Astrocyte (in vitro differentiated cells and primary cell): ENCODE data around the gene SCAMP4.

Source experiments
- EZH2 ChIP-seq: IDR thresholded peaks from 2 replicates; pipeline ENCODE4 v1.6.1; 2012; ENCODE audit warnings: mild to moderate bottlenecking, low read length, inconsistent platforms; ENCODE audit not compliant: insufficient read depth
- TF ChIP-seq, protein P1 (sequence below): IDR thresholded peaks from 2 replicates; pipeline ENCODE4 v1.5.1; 2011; ENCODE audit warnings: low read depth, mild to moderate bottlenecking, inconsistent platforms, low read length, moderate library complexity; ENCODE audit not compliant: insufficient read depth

DNA sequence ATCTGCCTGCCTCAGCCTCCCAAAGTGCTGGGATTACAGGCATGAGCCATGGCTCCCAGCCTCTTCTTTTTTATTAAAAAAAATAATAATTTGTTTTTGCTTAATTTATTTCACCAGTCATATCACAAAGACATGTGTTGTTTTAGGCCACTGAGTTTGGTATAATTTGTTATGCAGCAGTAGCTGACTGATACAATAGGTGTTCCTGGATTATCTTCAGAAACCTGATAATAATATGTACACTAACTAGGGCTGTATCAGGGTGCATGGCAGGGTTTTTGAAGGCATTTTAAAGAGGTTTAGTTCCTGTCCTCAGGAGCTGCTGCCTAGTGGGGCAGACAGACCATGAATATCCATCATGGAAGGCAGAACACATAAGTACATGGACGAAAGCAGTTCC, 26.2 kb downstream of the SCAMP4 start:
- TF ChIP-seq, protein P1, sequence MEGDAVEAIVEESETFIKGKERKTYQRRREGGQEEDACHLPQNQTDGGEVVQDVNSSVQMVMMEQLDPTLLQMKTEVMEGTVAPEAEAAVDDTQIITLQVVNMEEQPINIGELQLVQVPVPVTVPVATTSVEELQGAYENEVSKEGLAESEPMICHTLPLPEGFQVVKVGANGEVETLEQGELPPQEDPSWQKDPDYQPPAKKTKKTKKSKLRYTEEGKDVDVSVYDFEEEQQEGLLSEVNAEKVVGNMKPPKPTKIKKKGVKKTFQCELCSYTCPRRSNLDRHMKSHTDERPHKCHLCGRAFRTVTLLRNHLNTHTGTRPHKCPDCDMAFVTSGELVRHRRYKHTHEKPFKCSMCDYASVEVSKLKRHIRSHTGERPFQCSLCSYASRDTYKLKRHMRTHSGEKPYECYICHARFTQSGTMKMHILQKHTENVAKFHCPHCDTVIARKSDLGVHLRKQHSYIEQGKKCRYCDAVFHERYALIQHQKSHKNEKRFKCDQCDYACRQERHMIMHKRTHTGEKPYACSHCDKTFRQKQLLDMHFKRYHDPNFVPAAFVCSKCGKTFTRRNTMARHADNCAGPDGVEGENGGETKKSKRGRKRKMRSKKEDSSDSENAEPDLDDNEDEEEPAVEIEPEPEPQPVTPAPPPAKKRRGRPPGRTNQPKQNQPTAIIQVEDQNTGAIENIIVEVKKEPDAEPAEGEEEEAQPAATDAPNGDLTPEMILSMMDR: no peak
- TF ChIP-seq EZH2: no peak
